HepG2 (cell line): ENCODE data around the gene JTB. TPM values are rescaled to one million over a fixed set of nuclear protein-coding genes. Genes with fewer than 3 reads are reported as not detected.

ENCODE experiments used
- ATM ChIP-seq: fragments of 450-650 bp; IDR thresholded peaks from 2 replicates; pipeline ENCODE4 v1.7.1; 2017; ENCODE audit warnings: mild to moderate bottlenecking, borderline replicate concordance
- HDAC1 ChIP-seq: sonication (generic); formaldehyde crosslinking; IDR thresholded peaks from 2 replicates; pipeline ENCODE4 v1.5.1; 2020; ENCODE audit warnings: mild to moderate bottlenecking, missing genetic modification reagents
- HOXA5 ChIP-seq: sonication (generic); formaldehyde crosslinking; IDR thresholded peaks from 2 replicates; pipeline ENCODE4 v1.4.0; 2020; ENCODE audit warnings: missing genetic modification reagents
- KLF9 ChIP-seq: IDR thresholded peaks from 2 replicates; pipeline ENCODE4 v1.6.1; 2016; ENCODE audit warnings: low read depth
- RFXAP ChIP-seq: sonication (generic); formaldehyde crosslinking; IDR thresholded peaks from 2 replicates; pipeline ENCODE4 v1.4.0; 2020; ENCODE audit warnings: missing genetic modification reagents, borderline replicate concordance
- SNRNP70 ChIP-seq: fragments of 200-400 bp; formaldehyde crosslinking; IDR thresholded peaks from 2 replicates; pipeline ENCODE4 v1.6.1; 2017; ENCODE audit warnings: mild to moderate bottlenecking, low read depth, low read length, moderate library complexity
- SP140L ChIP-seq: sonication (generic); formaldehyde crosslinking; IDR thresholded peaks from 2 replicates; pipeline ENCODE4 v1.4.0; 2020; ENCODE audit warnings: missing genetic modification reagents, borderline replicate concordance
- ZBTB1 ChIP-seq: sonication (generic); formaldehyde crosslinking; IDR thresholded peaks from 2 replicates; pipeline ENCODE4 v1.4.0; 2020; ENCODE audit warnings: missing genetic modification reagents, borderline replicate concordance
- ZNF564 ChIP-seq: sonication (generic); formaldehyde crosslinking; IDR thresholded peaks from 2 replicates; pipeline ENCODE4 v1.8.1; 2023; ENCODE audit warnings: mild to moderate bottlenecking, missing genetic modification reagents
- ZNF709 ChIP-seq: sonication (generic); formaldehyde crosslinking; IDR thresholded peaks from 2 replicates; pipeline ENCODE4 v1.5.0; 2020; ENCODE audit warnings: mild to moderate bottlenecking, missing genetic modification reagents
- ZNF761 ChIP-seq: sonication (generic); formaldehyde crosslinking; conservative IDR thresholded peaks from 2 replicates; pipeline ENCODE4 v1.4.0; 2020; ENCODE audit warnings: mild to moderate bottlenecking, missing genetic modification reagents
- ZNF775 ChIP-seq: sonication (generic); formaldehyde crosslinking; IDR thresholded peaks from 2 replicates; pipeline ENCODE4 v1.4.0; 2020; ENCODE audit warnings: missing genetic modification reagents, mild to moderate bottlenecking, moderate library complexity, borderline replicate concordance
- ZNF788 ChIP-seq: sonication (generic); formaldehyde crosslinking; IDR thresholded peaks from 2 replicates; pipeline ENCODE4 v1.5.0; 2020; ENCODE audit warnings: mild to moderate bottlenecking, missing genetic modification reagents, borderline replicate concordance
- polyA plus RNA-seq, 8 experiments: library from polyadenylated mRNA; depleted of rRNA in 3 of 8; stranded (reverse) in 7 of 8; unstranded in 1 of 8; fragments of >200 nt; fragmentation: Illumina TruSeq in 4 of 8; extraction: Trizol in 4 of 8; gene quantifications; 2 replicates each; pipeline versions ENCODE4 v1.2.1 to v1.2.3, GENCODE V29; 2011 to 2016; ENCODE audit warnings: low read depth in 4 of 8, missing spikeins in 1 of 8, mixed read lengths in 1 of 8; ENCODE audit not compliant: insufficient read depth in 1 of 8
- total RNA-seq, 5 experiments: library from RNA; depleted of rRNA; stranded (reverse); fragments of >200 nt; fragmentation: Illumina TruSeq; extraction: Trizol; gene quantifications; 2 replicates each; pipeline ENCODE4 v1.2.3, GENCODE V29; 2016; ENCODE audit warnings: low read depth in 1 of 5
- TF ChIP-seq, protein P1 (sequence below): sonication (generic); formaldehyde crosslinking; IDR thresholded peaks from 2 replicates; pipeline ENCODE4 v1.5.1; 2020; ENCODE audit warnings: missing genetic modification reagents, mild to moderate bottlenecking, borderline replicate concordance
- TF ChIP-seq, protein P2 (sequence below): sonication (generic); formaldehyde crosslinking; IDR thresholded peaks from 2 replicates; pipeline ENCODE4 v1.4.0; 2020; ENCODE audit warnings: mild to moderate bottlenecking, missing genetic modification reagents
- TF ChIP-seq, protein P3 (sequence below): sonication (generic); formaldehyde crosslinking; IDR thresholded peaks from 2 replicates; pipeline ENCODE4 v1.4.0; 2020; ENCODE audit warnings: mild to moderate bottlenecking, missing genetic modification reagents
- TF ChIP-seq, protein P4 (sequence below): sonication (generic); formaldehyde crosslinking; conservative IDR thresholded peaks from 2 replicates; pipeline ENCODE4 v1.4.0; 2020; ENCODE audit warnings: missing genetic modification reagents
- TF ChIP-seq, protein P5 (sequence below): sonication (generic); formaldehyde crosslinking; IDR thresholded peaks from 2 replicates; pipeline ENCODE4 v1.9.0; 2022; ENCODE audit warnings: missing genetic modification reagents, mild to moderate bottlenecking, borderline replicate concordance
- TF ChIP-seq, protein P6 (sequence below): sonication (generic); formaldehyde crosslinking; IDR thresholded peaks from 2 replicates; pipeline ENCODE4 v1.9.0; 2021; ENCODE audit warnings: missing genetic modification reagents, mild to moderate bottlenecking, borderline replicate concordance

Gene JTB
- total and polyA plus RNA-seq, 2 of the 13 experiments (the other 11 are each of a cell fraction or from before 2014, with no cell fraction given), result 96.7 to 99.2 TPM

DNA sequence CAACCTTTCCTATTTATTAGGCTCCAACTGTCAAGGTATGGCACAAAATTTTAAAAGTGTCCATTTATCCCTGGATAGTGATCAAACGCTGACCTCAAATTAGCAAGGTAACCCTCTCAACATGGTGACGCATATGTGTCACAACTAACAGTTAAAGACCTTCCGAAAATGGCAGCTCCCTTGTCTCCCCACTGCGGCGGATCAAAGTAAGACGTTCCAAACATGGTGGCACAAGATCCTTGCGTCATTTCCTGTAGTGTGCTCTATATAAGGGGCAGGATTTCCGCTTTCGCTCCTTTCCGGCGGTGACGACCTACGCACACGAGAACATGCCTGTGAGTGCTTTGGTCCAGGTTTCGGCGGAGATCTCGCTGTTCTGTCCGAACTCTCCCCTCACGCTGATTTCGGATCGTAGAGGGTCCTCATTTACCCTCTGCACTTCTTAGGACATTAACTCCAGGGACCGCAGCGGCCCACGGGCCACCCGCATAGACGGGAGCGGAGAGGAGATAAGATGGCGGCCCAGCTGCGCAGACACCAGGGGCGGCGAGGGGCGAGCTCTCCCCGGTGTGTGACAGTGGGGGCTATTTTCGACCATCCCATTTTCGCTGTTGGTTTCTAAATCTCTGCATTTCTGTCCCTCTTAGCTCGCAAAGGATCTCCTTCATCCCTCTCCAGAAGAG is 13.1 kb upstream of the JTB start, which contains the start of gene RPS27 (continued):
- TF ChIP-seq, protein P1, sequence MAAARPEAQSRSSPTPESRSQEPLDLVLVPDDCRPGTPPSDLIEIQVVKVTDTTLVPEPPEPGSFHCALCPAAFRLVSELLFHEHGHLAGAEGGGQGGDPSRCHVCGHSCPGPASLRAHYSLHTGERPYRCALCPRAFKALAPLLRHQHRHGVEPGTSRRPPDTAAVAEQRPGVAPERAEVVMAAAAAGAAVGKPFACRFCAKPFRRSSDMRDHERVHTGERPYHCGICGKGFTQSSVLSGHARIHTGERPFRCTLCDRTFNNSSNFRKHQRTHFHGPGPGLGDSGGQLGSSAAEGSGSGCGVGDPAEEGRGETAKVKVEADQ (CRISPR knock-in tag), result no peak; the same call in 1 of the 2 replicates
- TF ChIP-seq ZNF761 (CRISPR knock-in tag), result peak; percentile 91
- no peak for TF ChIP-seq ATM
- peak; percentile 74 for TF ChIP-seq ZBTB1 (CRISPR knock-in tag)
- peak; percentile 89; the same call in 1 of the 2 replicates for TF ChIP-seq HOXA5 (CRISPR knock-in tag)
- TF ChIP-seq KLF9 (CRISPR knock-in tag), result 0 out of 2 replicates have a peak, but pooled peaks have one; percentile 61
- TF ChIP-seq, protein P2, sequence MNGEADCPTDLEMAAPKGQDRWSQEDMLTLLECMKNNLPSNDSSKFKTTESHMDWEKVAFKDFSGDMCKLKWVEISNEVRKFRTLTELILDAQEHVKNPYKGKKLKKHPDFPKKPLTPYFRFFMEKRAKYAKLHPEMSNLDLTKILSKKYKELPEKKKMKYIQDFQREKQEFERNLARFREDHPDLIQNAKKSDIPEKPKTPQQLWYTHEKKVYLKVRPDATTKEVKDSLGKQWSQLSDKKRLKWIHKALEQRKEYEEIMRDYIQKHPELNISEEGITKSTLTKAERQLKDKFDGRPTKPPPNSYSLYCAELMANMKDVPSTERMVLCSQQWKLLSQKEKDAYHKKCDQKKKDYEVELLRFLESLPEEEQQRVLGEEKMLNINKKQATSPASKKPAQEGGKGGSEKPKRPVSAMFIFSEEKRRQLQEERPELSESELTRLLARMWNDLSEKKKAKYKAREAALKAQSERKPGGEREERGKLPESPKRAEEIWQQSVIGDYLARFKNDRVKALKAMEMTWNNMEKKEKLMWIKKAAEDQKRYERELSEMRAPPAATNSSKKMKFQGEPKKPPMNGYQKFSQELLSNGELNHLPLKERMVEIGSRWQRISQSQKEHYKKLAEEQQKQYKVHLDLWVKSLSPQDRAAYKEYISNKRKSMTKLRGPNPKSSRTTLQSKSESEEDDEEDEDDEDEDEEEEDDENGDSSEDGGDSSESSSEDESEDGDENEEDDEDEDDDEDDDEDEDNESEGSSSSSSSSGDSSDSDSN (CRISPR knock-in tag), result peak; percentile 58
- TF ChIP-seq, protein P3, sequence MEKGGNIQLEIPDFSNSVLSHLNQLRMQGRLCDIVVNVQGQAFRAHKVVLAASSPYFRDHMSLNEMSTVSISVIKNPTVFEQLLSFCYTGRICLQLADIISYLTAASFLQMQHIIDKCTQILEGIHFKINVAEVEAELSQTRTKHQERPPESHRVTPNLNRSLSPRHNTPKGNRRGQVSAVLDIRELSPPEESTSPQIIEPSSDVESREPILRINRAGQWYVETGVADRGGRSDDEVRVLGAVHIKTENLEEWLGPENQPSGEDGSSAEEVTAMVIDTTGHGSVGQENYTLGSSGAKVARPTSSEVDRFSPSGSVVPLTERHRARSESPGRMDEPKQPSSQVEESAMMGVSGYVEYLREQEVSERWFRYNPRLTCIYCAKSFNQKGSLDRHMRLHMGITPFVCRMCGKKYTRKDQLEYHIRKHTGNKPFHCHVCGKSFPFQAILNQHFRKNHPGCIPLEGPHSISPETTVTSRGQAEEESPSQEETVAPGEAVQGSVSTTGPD (CRISPR knock-in tag), result no peak
- TF ChIP-seq SNRNP70, result no peak
- TF ChIP-seq, protein P4, sequence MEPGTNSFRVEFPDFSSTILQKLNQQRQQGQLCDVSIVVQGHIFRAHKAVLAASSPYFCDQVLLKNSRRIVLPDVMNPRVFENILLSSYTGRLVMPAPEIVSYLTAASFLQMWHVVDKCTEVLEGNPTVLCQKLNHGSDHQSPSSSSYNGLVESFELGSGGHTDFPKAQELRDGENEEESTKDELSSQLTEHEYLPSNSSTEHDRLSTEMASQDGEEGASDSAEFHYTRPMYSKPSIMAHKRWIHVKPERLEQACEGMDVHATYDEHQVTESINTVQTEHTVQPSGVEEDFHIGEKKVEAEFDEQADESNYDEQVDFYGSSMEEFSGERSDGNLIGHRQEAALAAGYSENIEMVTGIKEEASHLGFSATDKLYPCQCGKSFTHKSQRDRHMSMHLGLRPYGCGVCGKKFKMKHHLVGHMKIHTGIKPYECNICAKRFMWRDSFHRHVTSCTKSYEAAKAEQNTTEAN, result peak; percentile 69
- peak; percentile 79 for TF ChIP-seq HDAC1 (CRISPR knock-in tag)
- no peak for TF ChIP-seq ZNF709 (CRISPR knock-in tag)
- TF ChIP-seq ZNF788 (CRISPR knock-in tag), result peak; percentile 78; the same call in 1 of the 2 replicates
- 0 out of 2 replicates have a peak, but pooled peaks have one; percentile 28 for TF ChIP-seq ZNF775 (CRISPR knock-in tag)
- no peak for TF ChIP-seq ZNF564 (CRISPR knock-in tag)
- TF ChIP-seq, protein P5, sequence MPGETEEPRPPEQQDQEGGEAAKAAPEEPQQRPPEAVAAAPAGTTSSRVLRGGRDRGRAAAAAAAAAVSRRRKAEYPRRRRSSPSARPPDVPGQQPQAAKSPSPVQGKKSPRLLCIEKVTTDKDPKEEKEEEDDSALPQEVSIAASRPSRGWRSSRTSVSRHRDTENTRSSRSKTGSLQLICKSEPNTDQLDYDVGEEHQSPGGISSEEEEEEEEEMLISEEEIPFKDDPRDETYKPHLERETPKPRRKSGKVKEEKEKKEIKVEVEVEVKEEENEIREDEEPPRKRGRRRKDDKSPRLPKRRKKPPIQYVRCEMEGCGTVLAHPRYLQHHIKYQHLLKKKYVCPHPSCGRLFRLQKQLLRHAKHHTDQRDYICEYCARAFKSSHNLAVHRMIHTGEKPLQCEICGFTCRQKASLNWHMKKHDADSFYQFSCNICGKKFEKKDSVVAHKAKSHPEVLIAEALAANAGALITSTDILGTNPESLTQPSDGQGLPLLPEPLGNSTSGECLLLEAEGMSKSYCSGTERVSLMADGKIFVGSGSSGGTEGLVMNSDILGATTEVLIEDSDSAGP (CRISPR knock-in tag), result peak; percentile 69
- TF ChIP-seq, protein P6, sequence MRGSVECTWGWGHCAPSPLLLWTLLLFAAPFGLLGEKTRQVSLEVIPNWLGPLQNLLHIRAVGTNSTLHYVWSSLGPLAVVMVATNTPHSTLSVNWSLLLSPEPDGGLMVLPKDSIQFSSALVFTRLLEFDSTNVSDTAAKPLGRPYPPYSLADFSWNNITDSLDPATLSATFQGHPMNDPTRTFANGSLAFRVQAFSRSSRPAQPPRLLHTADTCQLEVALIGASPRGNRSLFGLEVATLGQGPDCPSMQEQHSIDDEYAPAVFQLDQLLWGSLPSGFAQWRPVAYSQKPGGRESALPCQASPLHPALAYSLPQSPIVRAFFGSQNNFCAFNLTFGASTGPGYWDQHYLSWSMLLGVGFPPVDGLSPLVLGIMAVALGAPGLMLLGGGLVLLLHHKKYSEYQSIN (CRISPR knock-in tag), result no peak
- TF ChIP-seq RFXAP, result peak; percentile 74; the same call in 1 of the 2 replicates
- peak; percentile 49; the same call in 1 of the 2 replicates for TF ChIP-seq SP140L (CRISPR knock-in tag)
